Measurements from ENCODE around the gene MRPL53. TPM values are rescaled to one million over a fixed set of nuclear protein-coding genes. Genes with fewer than 3 reads are reported as not detected.

MRPL53 gene
- total and polyA plus RNA-seq, 9 of the 15 experiments (the other 6 are each of a cell fraction or from before 2014, with no cell fraction given) = 11.5 to 87.9 (median 41.1) TPM

GRCh38 chr2:74482801-74483674, 10.6 kb upstream of the MRPL53 start, which contains the start of the genes CCDC142 and TTC31 (continued):
- peak; percentile 40 for TF ChIP-seq PKNOX1 (IDR thresholded peaks at IDR 0.05)
- no peak for TF ChIP-seq CREBBP (IDR thresholded peaks at IDR 0.05; ENCODE audit: low read depth, low read length)
- TF ChIP-seq, protein P1, sequence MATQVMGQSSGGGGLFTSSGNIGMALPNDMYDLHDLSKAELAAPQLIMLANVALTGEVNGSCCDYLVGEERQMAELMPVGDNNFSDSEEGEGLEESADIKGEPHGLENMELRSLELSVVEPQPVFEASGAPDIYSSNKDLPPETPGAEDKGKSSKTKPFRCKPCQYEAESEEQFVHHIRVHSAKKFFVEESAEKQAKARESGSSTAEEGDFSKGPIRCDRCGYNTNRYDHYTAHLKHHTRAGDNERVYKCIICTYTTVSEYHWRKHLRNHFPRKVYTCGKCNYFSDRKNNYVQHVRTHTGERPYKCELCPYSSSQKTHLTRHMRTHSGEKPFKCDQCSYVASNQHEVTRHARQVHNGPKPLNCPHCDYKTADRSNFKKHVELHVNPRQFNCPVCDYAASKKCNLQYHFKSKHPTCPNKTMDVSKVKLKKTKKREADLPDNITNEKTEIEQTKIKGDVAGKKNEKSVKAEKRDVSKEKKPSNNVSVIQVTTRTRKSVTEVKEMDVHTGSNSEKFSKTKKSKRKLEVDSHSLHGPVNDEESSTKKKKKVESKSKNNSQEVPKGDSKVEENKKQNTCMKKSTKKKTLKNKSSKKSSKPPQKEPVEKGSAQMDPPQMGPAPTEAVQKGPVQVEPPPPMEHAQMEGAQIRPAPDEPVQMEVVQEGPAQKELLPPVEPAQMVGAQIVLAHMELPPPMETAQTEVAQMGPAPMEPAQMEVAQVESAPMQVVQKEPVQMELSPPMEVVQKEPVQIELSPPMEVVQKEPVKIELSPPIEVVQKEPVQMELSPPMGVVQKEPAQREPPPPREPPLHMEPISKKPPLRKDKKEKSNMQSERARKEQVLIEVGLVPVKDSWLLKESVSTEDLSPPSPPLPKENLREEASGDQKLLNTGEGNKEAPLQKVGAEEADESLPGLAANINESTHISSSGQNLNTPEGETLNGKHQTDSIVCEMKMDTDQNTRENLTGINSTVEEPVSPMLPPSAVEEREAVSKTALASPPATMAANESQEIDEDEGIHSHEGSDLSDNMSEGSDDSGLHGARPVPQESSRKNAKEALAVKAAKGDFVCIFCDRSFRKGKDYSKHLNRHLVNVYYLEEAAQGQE (IDR thresholded peaks at IDR 0.05; ENCODE audit: borderline replicate concordance) = peak; percentile 81; the same call in 1 of the 2 replicates
- TF ChIP-seq, protein P1 (CRISPR knock-in tag; IDR thresholded peaks at IDR 0.05; ENCODE audit: low read depth) = no peak
- peak; percentile 54 for TF ChIP-seq RBBP5 (IDR thresholded peaks at IDR 0.05; ENCODE audit: borderline replicate concordance, insufficient read depth, low read length, poor library complexity, severe bottlenecking)
- TF ChIP-seq, protein P2, sequence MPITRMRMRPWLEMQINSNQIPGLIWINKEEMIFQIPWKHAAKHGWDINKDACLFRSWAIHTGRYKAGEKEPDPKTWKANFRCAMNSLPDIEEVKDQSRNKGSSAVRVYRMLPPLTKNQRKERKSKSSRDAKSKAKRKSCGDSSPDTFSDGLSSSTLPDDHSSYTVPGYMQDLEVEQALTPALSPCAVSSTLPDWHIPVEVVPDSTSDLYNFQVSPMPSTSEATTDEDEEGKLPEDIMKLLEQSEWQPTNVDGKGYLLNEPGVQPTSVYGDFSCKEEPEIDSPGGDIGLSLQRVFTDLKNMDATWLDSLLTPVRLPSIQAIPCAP (CRISPR knock-in tag; IDR thresholded peaks at IDR 0.05; ENCODE audit: borderline replicate concordance) = no peak
- TF ChIP-seq GTF2E2 (tag; IDR thresholded peaks at IDR 0.05) = 0 out of 2 replicates have a peak, but pooled peaks have one; percentile 57
- TF ChIP-seq ZNF766 (CRISPR knock-in tag; conservative IDR thresholded peaks at IDR 0.05) = 0 out of 2 replicates have a peak, but pooled peaks have one; percentile 42
- TF ChIP-seq RCOR1 (IDR thresholded peaks at IDR 0.05; ENCODE audit: borderline replicate concordance in 1 of 2, low read depth in 2 of 2, low read length in 2 of 2) = peak in 1 of 2 experiments; percentile 27; a peak in 2 of 4 replicates
- peak; percentile 21; the same call in 1 of the 2 replicates for TF ChIP-seq ESRRA (IDR thresholded peaks at IDR 0.05; ENCODE audit: borderline replicate concordance, low read depth)
- peak; percentile 57 for TF ChIP-seq SMAD1 (IDR thresholded peaks at IDR 0.05; ENCODE audit: low read depth, low read length, partially characterized antibody)
- no peak for TF ChIP-seq TCF7L2 (IDR thresholded peaks at IDR 0.05; ENCODE audit: low read depth, low read length)
- TF ChIP-seq LCOR (CRISPR knock-in tag; IDR thresholded peaks at IDR 0.05) = 0 out of 2 replicates have a peak, but pooled peaks have one; percentile 77
- TF ChIP-seq KLF16 (IDR thresholded peaks at IDR 0.05) = peak; percentile 64; the same call in 1 of the 2 replicates
- TF ChIP-seq NR2C1 (IDR thresholded peaks at IDR 0.05) = peak; percentile 100
- TF ChIP-seq NR2C1 (tag; IDR thresholded peaks at IDR 0.05) = peak; percentile 100
- TF ChIP-seq FOXK1 (CRISPR knock-in tag; IDR thresholded peaks at IDR 0.05; ENCODE audit: borderline replicate concordance) = 0 out of 2 replicates have a peak, but pooled peaks have one; percentile 34
